Glomerular visceral epithelial cell (primary cell): Measurements from ENCODE around the gene CALML5.
"Not testable (repeated sequence)": the region's sequence is repeated elsewhere in the genome, so short reads cannot be mapped to it uniquely, and the experiment has no call there.

Source experiments
- DNase-seq: peaks from one replicate; pipeline ENCODE4 v3.0.0-alpha.2; 2016; ENCODE audit errors: extremely low spot score

CALML5 gene

GRCh38 chr10:5481121-5481520 is 18.2 kb downstream of the CALML5 start:
- no peak for DNase-seq

- no peak for DNase-seq
Observed at GRCh38 chr10:5480162-5480941, 19.0 kb downstream of the CALML5 start.

- no peak for DNase-seq
Observed at GRCh38 chr10:5479481-5480161, 19.7 kb downstream of the CALML5 start.

- DNase-seq: no peak
Observed at GRCh38 chr10:5478694-5479305, 20.6 kb downstream of the CALML5 start.

GRCh38 chr10:5477948-5478693 is 21.2 kb downstream of the CALML5 start:
- no peak for DNase-seq

- no peak for DNase-seq
Observed at GRCh38 chr10:5476918-5477525, 22.3 kb downstream of the CALML5 start.

GRCh38 chr10:5475974-5476807 is 23.2 kb downstream of the CALML5 start:
- DNase-seq: not testable (repeated sequence)

- DNase-seq: not testable (repeated sequence)
Observed at GRCh38 chr10:5475088-5475487, 24.3 kb downstream of the CALML5 start.

GRCh38 chr10:5474642-5475041 is 24.7 kb downstream of the CALML5 start:
- not testable (repeated sequence) for DNase-seq

- DNase-seq: no peak
Observed at GRCh38 chr10:5470062-5470751, 29.2 kb downstream of the CALML5 start.

GRCh38 chr10:5469353-5470061 is 29.9 kb downstream of the CALML5 start:
- DNase-seq: no peak

GRCh38 chr10:5468262-5469106 is 30.9 kb downstream of the CALML5 start:
- no peak for DNase-seq

- DNase-seq: peak; percentile 49
Observed at GRCh38 chr10:5467634-5468255, 31.6 kb downstream of the CALML5 start.

GRCh38 chr10:5467207-5467535 is 32.2 kb downstream of the CALML5 start:
- DNase-seq: no peak

- peak; percentile 75 for DNase-seq
Observed at GRCh38 chr10:5466451-5467206, 32.7 kb downstream of the CALML5 start.

- no peak for DNase-seq
Observed at GRCh38 chr10:5465976-5466450, 33.4 kb downstream of the CALML5 start.

- no peak for DNase-seq
Observed at GRCh38 chr10:5464546-5464945, 34.8 kb downstream of the CALML5 start.
